ENCODE results near the gene THOP1.

The THOP1 gene

GRCh38 chr19:2854849-2855248, 69.5 kb downstream of the THOP1 start:
- DNase-seq (ENCODE audit: low read depth in 2 of 2) = no peak

- DNase-seq (ENCODE audit: low read depth in 2 of 2) = no peak
Measured at GRCh38 chr19:2856457-2857050, 71.3 kb downstream of the THOP1 start.

GRCh38 chr19:2858864-2859263, 73.6 kb downstream of the THOP1 start:
- no peak for DNase-seq (ENCODE audit: low read depth in 2 of 2)

GRCh38 chr19:2863816-2864215, 78.5 kb downstream of the THOP1 start:
- DNase-seq (ENCODE audit: low read depth in 2 of 2) = no peak
